ENCODE results near the gene TSPAN9.

TSPAN9 gene

GRCh38 chr12:3178671-3179313 lies 101.6 kb downstream of the TSPAN9 start:
- Histone ChIP-seq H3K4me3 (ENCODE audit: low read depth, low read length) (no peak overlapping the region), H3K79me2 (peaks cover 63% of the 10 kb centered on the region), H2AFZ (no peak overlapping the region), H3K27me3 (ENCODE audit: control insufficient read depth, insufficient read depth, low read length) (no peaks in the 10 kb centered on the region), H3K4me1 (peaks cover 3% of the 10 kb centered on the region), H3K27ac (no peak overlapping the region), H3K9me3 (ENCODE audit: control insufficient read depth, low read length) (no peaks in the 10 kb centered on the region), H3K9ac (no peak overlapping the region), H3K36me3 (ENCODE audit: control insufficient read depth, insufficient read depth, low read length) (no peaks in the 10 kb centered on the region), H3K4me2 (ENCODE audit: low read length) (no peak overlapping the region)
- TF ChIP-seq, protein P1, sequence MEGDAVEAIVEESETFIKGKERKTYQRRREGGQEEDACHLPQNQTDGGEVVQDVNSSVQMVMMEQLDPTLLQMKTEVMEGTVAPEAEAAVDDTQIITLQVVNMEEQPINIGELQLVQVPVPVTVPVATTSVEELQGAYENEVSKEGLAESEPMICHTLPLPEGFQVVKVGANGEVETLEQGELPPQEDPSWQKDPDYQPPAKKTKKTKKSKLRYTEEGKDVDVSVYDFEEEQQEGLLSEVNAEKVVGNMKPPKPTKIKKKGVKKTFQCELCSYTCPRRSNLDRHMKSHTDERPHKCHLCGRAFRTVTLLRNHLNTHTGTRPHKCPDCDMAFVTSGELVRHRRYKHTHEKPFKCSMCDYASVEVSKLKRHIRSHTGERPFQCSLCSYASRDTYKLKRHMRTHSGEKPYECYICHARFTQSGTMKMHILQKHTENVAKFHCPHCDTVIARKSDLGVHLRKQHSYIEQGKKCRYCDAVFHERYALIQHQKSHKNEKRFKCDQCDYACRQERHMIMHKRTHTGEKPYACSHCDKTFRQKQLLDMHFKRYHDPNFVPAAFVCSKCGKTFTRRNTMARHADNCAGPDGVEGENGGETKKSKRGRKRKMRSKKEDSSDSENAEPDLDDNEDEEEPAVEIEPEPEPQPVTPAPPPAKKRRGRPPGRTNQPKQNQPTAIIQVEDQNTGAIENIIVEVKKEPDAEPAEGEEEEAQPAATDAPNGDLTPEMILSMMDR (IDR thresholded peaks at IDR 0.05): no peak

DNA sequence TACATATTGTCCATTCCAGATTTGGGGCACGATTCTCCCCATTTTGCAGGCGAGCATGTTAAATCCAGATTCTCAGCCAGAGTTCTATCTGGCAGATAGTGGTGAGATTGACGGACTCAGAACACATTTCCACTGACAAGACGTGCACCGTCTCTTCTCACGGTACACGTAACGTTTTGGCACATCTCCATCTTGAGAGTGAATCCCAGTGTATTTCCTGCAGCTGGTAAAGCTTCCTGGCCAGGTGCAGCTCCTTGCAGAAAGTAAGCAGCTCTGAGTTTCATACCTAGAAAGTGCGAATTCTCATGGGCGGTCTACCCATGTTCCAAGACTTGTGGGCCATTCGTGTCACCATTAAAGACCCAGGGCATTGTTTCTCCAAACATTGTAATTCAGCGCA lies 102.6 kb downstream of the TSPAN9 start:
- H3K79me2 ChIP-seq: peaks cover 61% of the 10 kb centered on the region
- no peaks in the 10 kb centered on the region for H3K27me3 ChIP-seq (ENCODE audit: control insufficient read depth, insufficient read depth, low read length)
- H3K27ac ChIP-seq: no peak overlapping the region
- H3K4me3 ChIP-seq (ENCODE audit: low read depth, low read length): no peak overlapping the region
- peaks cover 3% of the 10 kb centered on the region for H3K4me1 ChIP-seq
- H3K9ac ChIP-seq: no peak overlapping the region
- no peaks in the 10 kb centered on the region for H3K9me3 ChIP-seq (ENCODE audit: control insufficient read depth, low read length)
- H2AFZ ChIP-seq: no peak overlapping the region
- H3K4me2 ChIP-seq (ENCODE audit: low read length): no peak overlapping the region
- TF ChIP-seq, protein P1 (IDR thresholded peaks at IDR 0.05): no peak
- no peaks in the 10 kb centered on the region for H3K36me3 ChIP-seq (ENCODE audit: control insufficient read depth, insufficient read depth, low read length)

DNA sequence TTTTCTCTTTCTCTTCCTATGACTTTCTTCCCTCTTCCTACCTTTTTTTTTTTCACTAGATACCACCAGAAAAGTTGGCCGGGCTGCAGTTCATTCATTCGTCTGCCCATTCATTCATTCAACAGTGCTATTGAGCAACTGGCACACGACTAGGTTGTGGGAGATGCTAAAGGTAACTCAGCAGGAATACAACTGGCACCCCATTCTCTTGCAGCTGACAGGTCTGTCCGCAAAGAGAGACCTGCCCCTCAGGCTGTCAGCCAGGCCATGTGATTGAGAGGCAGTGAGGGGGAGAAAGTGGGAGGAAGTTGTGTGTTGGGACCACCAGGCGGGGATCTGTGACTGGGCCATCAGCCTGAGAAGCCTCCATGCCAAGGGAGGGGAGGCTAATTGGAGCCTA lies 105.2 kb downstream of the TSPAN9 start:
- Histone ChIP-seq H3K9ac (no peak overlapping the region), H3K36me3 (ENCODE audit: control insufficient read depth, insufficient read depth, low read length) (no peaks in the 10 kb centered on the region), H3K9me3 (ENCODE audit: control insufficient read depth, low read length) (no peaks in the 10 kb centered on the region), H3K79me2 (peaks cover 42% of the 10 kb centered on the region), H3K27ac (no peak overlapping the region), H3K27me3 (ENCODE audit: control insufficient read depth, insufficient read depth, low read length) (no peaks in the 10 kb centered on the region), H3K4me2 (ENCODE audit: low read length) (no peak overlapping the region), H2AFZ (no peak overlapping the region), H3K4me3 (ENCODE audit: low read depth, low read length) (no peak overlapping the region), H3K4me1 (no peaks in the 10 kb centered on the region)
- TF ChIP-seq, protein P1 (IDR thresholded peaks at IDR 0.05): no peak

DNA sequence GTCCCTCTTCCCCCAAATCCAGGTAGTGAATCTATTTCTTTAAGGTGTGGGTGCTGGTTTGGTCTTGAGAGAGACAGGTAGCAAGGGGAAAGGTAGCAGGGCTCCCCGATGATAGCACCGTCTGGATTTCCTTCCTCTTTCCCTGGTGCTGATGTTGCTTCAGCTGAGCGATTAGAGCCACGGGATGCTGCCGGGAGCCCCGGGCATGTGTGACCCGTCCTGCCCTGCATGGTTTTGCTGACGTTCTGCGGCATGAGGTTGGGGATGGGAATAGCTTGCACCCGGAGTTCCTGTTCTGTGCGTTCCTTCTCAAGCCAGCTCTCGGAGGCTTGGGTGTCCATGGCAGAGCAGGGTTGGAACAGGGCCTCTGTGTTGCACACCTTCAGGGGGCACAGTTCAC lies 107.3 kb downstream of the TSPAN9 start:
- H3K36me3 ChIP-seq (ENCODE audit: control insufficient read depth, insufficient read depth, low read length): no peaks in the 10 kb centered on the region
- H3K79me2 ChIP-seq: peaks cover 35% of the 10 kb centered on the region
- no peaks in the 10 kb centered on the region for H3K4me1 ChIP-seq
- TF ChIP-seq, protein P1 (IDR thresholded peaks at IDR 0.05): no peak
- H3K27me3 ChIP-seq (ENCODE audit: control insufficient read depth, insufficient read depth, low read length): no peaks in the 10 kb centered on the region
- no peak overlapping the region for H3K27ac ChIP-seq
- H2AFZ ChIP-seq: no peak overlapping the region
- H3K9me3 ChIP-seq (ENCODE audit: control insufficient read depth, low read length): no peaks in the 10 kb centered on the region
- no peak overlapping the region for H3K4me3 ChIP-seq (ENCODE audit: low read depth, low read length)
- H3K9ac ChIP-seq: no peak overlapping the region
- no peak overlapping the region for H3K4me2 ChIP-seq (ENCODE audit: low read length)

GRCh38 chr12:3185260-3185870 lies 108.2 kb downstream of the TSPAN9 start:
- H3K4me3 ChIP-seq (ENCODE audit: low read depth, low read length): no peak overlapping the region
- no peak overlapping the region for H3K27ac ChIP-seq
- no peaks in the 10 kb centered on the region for H3K27me3 ChIP-seq (ENCODE audit: control insufficient read depth, insufficient read depth, low read length)
- H2AFZ ChIP-seq: no peak overlapping the region
- H3K36me3 ChIP-seq (ENCODE audit: control insufficient read depth, insufficient read depth, low read length): no peaks in the 10 kb centered on the region
- H3K79me2 ChIP-seq: peaks cover 30% of the 10 kb centered on the region
- peaks cover 6% of the 10 kb centered on the region for H3K4me1 ChIP-seq
- H3K4me2 ChIP-seq (ENCODE audit: low read length): no peak overlapping the region
- TF ChIP-seq, protein P1 (IDR thresholded peaks at IDR 0.05): no peak
- H3K9ac ChIP-seq: no peak overlapping the region
- H3K9me3 ChIP-seq (ENCODE audit: control insufficient read depth, low read length): no peaks in the 10 kb centered on the region
